ENCODE results near the gene GPRC5B.

The GPRC5B gene

GRCh38 chr16:19872179-19872863 lies 12.3 kb downstream of the GPRC5B start:
- DNase-seq (ENCODE audit: low read depth): no peak

- DNase-seq (ENCODE audit: low read depth): no peak
These were observed 12.9 kb downstream of the GPRC5B start for GRCh38 chr16:19871721-19872120.

- no peak for DNase-seq (ENCODE audit: low read depth)
These were observed 16.2 kb downstream of the GPRC5B start for GRCh38 chr16:19868421-19868820.

- DNase-seq (ENCODE audit: low read depth): no peak
These were observed 20.1 kb downstream of the GPRC5B start for GRCh38 chr16:19864566-19864965.

- DNase-seq (ENCODE audit: low read depth): no peak
These were observed 20.7 kb downstream of the GPRC5B start for GRCh38 chr16:19863990-19864389.

- no peak for DNase-seq (ENCODE audit: low read depth)
These were observed 22.8 kb downstream of the GPRC5B start for GRCh38 chr16:19861811-19862327.

- DNase-seq (ENCODE audit: low read depth): no peak
These were observed 23.5 kb downstream of the GPRC5B start for GRCh38 chr16:19861133-19861532.

GRCh38 chr16:19860166-19861041 lies 24.2 kb downstream of the GPRC5B start:
- no peak for DNase-seq (ENCODE audit: low read depth)

- no peak for DNase-seq (ENCODE audit: low read depth)
These were observed 25.0 kb downstream of the GPRC5B start for GRCh38 chr16:19859603-19860002.

- DNase-seq (ENCODE audit: low read depth): no peak
These were observed 25.5 kb downstream of the GPRC5B start for GRCh38 chr16:19859166-19859565.

- no peak for DNase-seq (ENCODE audit: low read depth)
These were observed 26.2 kb downstream of the GPRC5B start for GRCh38 chr16:19858340-19859018.

GRCh38 chr16:19857593-19858339 lies 26.9 kb downstream of the GPRC5B start:
- no peak for DNase-seq (ENCODE audit: low read depth)

- no peak for DNase-seq (ENCODE audit: low read depth)
These were observed 28.5 kb downstream of the GPRC5B start for GRCh38 chr16:19856120-19856519.

- no peak for DNase-seq (ENCODE audit: low read depth)
These were observed 30.1 kb downstream of the GPRC5B start for GRCh38 chr16:19854543-19854876.

- no peak for DNase-seq (ENCODE audit: low read depth)
These were observed 30.7 kb downstream of the GPRC5B start for GRCh38 chr16:19853742-19854542.

- no peak for DNase-seq (ENCODE audit: low read depth)
These were observed 31.4 kb downstream of the GPRC5B start for GRCh38 chr16:19853132-19853741.

GRCh38 chr16:19851476-19851875 lies 33.2 kb downstream of the GPRC5B start:
- DNase-seq (ENCODE audit: low read depth): no peak

GRCh38 chr16:19850131-19850817 lies 34.4 kb downstream of the GPRC5B start:
- DNase-seq (ENCODE audit: low read depth): no peak

GRCh38 chr16:19848756-19849155 lies 35.9 kb downstream of the GPRC5B start:
- no peak for DNase-seq (ENCODE audit: low read depth)

GRCh38 chr16:19846436-19846835 lies 38.2 kb downstream of the GPRC5B start:
- no peak for DNase-seq (ENCODE audit: low read depth)

Data from activated T-helper 9 cell treated with anti-CD3 and anti-CD28 coated beads, Interleukin-2, amount 50 U/mL, for 16 hours (primary cell).